Stimulated activated memory B cell treated with anti-CD40 and anti-IgM and Interleukin-4, amounts not matched to agents 10 μg/mL and 1 μg/mL and 100 μg/mL, for 72 hours (primary cell): ENCODE results near the gene UCP2.

Source experiments
- ATAC-seq: fragments of 150-1000 bp; cut with Tn5 transposase; 2 replicates; pipeline ENCODE4 v1.10.0; 2021
- H3K27ac Mint-ChIP-seq: one replicate; pipeline ENCODE4 v1.8.0; 2022; ENCODE audit warnings: mild to moderate bottlenecking, mixed read lengths
- H3K27me3 Mint-ChIP-seq: one replicate; pipeline ENCODE4 v1.8.0; 2022; ENCODE audit warnings: mixed read lengths
- H3K36me3 Mint-ChIP-seq: one replicate; pipeline ENCODE4 v1.8.0; 2022; ENCODE audit warnings: mixed read lengths
- H3K4me1 Mint-ChIP-seq: one replicate; pipeline ENCODE4 v1.8.0; 2022; ENCODE audit warnings: mixed read lengths
- H3K4me3 Mint-ChIP-seq: one replicate; pipeline ENCODE4 v1.8.0; 2022; ENCODE audit warnings: mild to moderate bottlenecking, moderate library complexity, mixed read lengths
- H3K9me3 Mint-ChIP-seq: one replicate; pipeline ENCODE4 v1.8.0; 2022; ENCODE audit warnings: mixed read lengths

Gene UCP2

GRCh38 chr11:73983741-73984538 is 1.3 kb upstream of the UCP2 start:
- Mint-ChIP-seq H3K27me3 (no peaks in the 10 kb centered on the region), H3K9me3 (no peaks in the 10 kb centered on the region), H3K27ac (peak overlapping the region; percentile 93), H3K36me3 (peaks cover 31% of the 10 kb centered on the region), H3K4me1 (peaks cover 29% of the 10 kb centered on the region), H3K4me3 (peak overlapping the region; percentile 90)
- ATAC-seq, result no peak

GRCh38 chr11:73982990-73983740 is 522 bp upstream of the UCP2 start:
- Mint-ChIP-seq H3K27me3 (no peaks in the 10 kb centered on the region), H3K9me3 (no peaks in the 10 kb centered on the region), H3K4me3 (peak overlapping the region; percentile 90), H3K4me1 (peaks cover 36% of the 10 kb centered on the region), H3K27ac (peak overlapping the region; percentile 93), H3K36me3 (peaks cover 34% of the 10 kb centered on the region)
- ATAC-seq, result peak; percentile 91

GRCh38 chr11:73981051-73981805 is 1.4 kb downstream of the UCP2 start:
- H3K36me3 Mint-ChIP-seq, result peaks cover 50% of the 10 kb centered on the region
- peaks cover 52% of the 10 kb centered on the region for H3K4me1 Mint-ChIP-seq
- peak overlapping the region; percentile 100 for H3K4me3 Mint-ChIP-seq
- no peak for ATAC-seq
- H3K27me3 Mint-ChIP-seq, result no peaks in the 10 kb centered on the region
- H3K27ac Mint-ChIP-seq, result peak overlapping the region; percentile 93
- no peaks in the 10 kb centered on the region for H3K9me3 Mint-ChIP-seq

GRCh38 chr11:73980001-73980961 is 2.4 kb downstream of the UCP2 start:
- H3K4me1 Mint-ChIP-seq, result peaks cover 62% of the 10 kb centered on the region
- ATAC-seq, result peak; percentile 83
- peak overlapping the region; percentile 93 for H3K27ac Mint-ChIP-seq
- no peaks in the 10 kb centered on the region for H3K27me3 Mint-ChIP-seq
- no peaks in the 10 kb centered on the region for H3K9me3 Mint-ChIP-seq
- H3K36me3 Mint-ChIP-seq, result peaks cover 59% of the 10 kb centered on the region
- peak overlapping the region; percentile 100 for H3K4me3 Mint-ChIP-seq

GRCh38 chr11:73978576-73979086 is 4.0 kb downstream of the UCP2 start:
- peaks cover 75% of the 10 kb centered on the region for H3K36me3 Mint-ChIP-seq
- no peaks in the 10 kb centered on the region for H3K27me3 Mint-ChIP-seq
- peak overlapping the region; percentile 64 for H3K4me3 Mint-ChIP-seq
- peak overlapping the region; percentile 93 for H3K27ac Mint-ChIP-seq
- no peak for ATAC-seq
- H3K9me3 Mint-ChIP-seq, result no peaks in the 10 kb centered on the region
- H3K4me1 Mint-ChIP-seq, result peaks cover 73% of the 10 kb centered on the region

- Mint-ChIP-seq H3K27ac (peak overlapping the region; percentile 93), H3K4me1 (peaks cover 74% of the 10 kb centered on the region), H3K27me3 (no peaks in the 10 kb centered on the region), H3K36me3 (peaks cover 82% of the 10 kb centered on the region), H3K9me3 (no peaks in the 10 kb centered on the region), H3K4me3 (no peak overlapping the region)
- no peak for ATAC-seq
These were observed 4.7 kb downstream of the UCP2 start for GRCh38 chr11:73977856-73978519.

GRCh38 chr11:73976451-73977151 is 6.0 kb downstream of the UCP2 start:
- ATAC-seq, result no peak
- Mint-ChIP-seq H3K9me3 (no peaks in the 10 kb centered on the region), H3K4me1 (peaks cover 88% of the 10 kb centered on the region), H3K4me3 (no peak overlapping the region), H3K27me3 (no peaks in the 10 kb centered on the region), H3K36me3 (peaks cover 75% of the 10 kb centered on the region), H3K27ac (peak overlapping the region; percentile 93)

GRCh38 chr11:73975479-73975757 is 7.2 kb downstream of the UCP2 start:
- ATAC-seq, result no peak
- H3K4me1 Mint-ChIP-seq, result peaks cover 95% of the 10 kb centered on the region

GRCh38 chr11:73974604-73975478 is 7.8 kb downstream of the UCP2 start:
- Mint-ChIP-seq H3K9me3 (no peaks in the 10 kb centered on the region), H3K4me1 (peaks cover 95% of the 10 kb centered on the region), H3K36me3 (peaks cover 57% of the 10 kb centered on the region), H3K27ac (peak overlapping the region; percentile 93), H3K4me3 (peak overlapping the region; percentile 49), H3K27me3 (no peaks in the 10 kb centered on the region)
- no peak for ATAC-seq

More at GRCh38 chr11:73975479-73975757, 7.2 kb downstream of the UCP2 start:
- Mint-ChIP-seq H3K4me3 (no peak overlapping the region), H3K27me3 (no peaks in the 10 kb centered on the region), H3K9me3 (no peaks in the 10 kb centered on the region), H3K27ac (peak overlapping the region; percentile 93), H3K36me3 (peaks cover 63% of the 10 kb centered on the region)

GRCh38 chr11:73972620-73973449 is 9.8 kb downstream of the UCP2 start:
- H3K36me3 Mint-ChIP-seq, result peaks cover 49% of the 10 kb centered on the region
- no peak for ATAC-seq

GRCh38 chr11:73972187-73972586 is 10.5 kb downstream of the UCP2 start:
- Mint-ChIP-seq H3K27me3 (no peaks in the 10 kb centered on the region), H3K4me3 (no peak overlapping the region), H3K4me1 (peaks cover 90% of the 10 kb centered on the region)

More at GRCh38 chr11:73972620-73973449, 9.8 kb downstream of the UCP2 start:
- Mint-ChIP-seq H3K27me3 (no peaks in the 10 kb centered on the region), H3K4me1 (peaks cover 94% of the 10 kb centered on the region), H3K4me3 (no peak overlapping the region), H3K27ac (peak overlapping the region; percentile 93), H3K9me3 (no peaks in the 10 kb centered on the region)

GRCh38 chr11:73971175-73971719 is 11.4 kb downstream of the UCP2 start:
- Mint-ChIP-seq H3K9me3 (no peaks in the 10 kb centered on the region), H3K4me3 (no peak overlapping the region), H3K27ac (peak overlapping the region; percentile 93), H3K36me3 (peaks cover 34% of the 10 kb centered on the region), H3K27me3 (no peaks in the 10 kb centered on the region), H3K4me1 (peaks cover 81% of the 10 kb centered on the region)
- peak; percentile 61 for ATAC-seq

More at GRCh38 chr11:73972187-73972586, 10.5 kb downstream of the UCP2 start:
- no peak for ATAC-seq
- Mint-ChIP-seq H3K36me3 (peaks cover 43% of the 10 kb centered on the region), H3K27ac (peak overlapping the region; percentile 93), H3K9me3 (no peaks in the 10 kb centered on the region)
